ENCODE measurements around the gene ARGLU1.

ARGLU1 gene

DNA sequence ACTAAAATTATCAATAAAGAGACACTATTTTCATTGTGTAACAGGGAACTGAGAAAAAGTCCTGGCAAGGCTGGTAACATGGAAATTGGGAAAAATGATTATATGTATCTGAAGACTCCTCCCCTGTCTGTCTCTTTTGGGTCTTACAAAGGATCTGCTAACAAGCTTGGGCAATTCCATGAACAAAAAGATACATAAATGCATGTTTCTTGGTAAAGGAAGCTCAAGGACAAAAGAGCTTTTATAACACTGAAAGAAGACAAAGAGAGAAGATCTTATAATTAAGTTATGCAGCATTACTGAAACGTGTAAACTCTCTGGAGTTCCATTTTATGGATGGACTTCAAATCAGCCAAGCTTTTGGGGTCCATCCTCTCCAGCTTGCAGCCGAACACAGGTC is 61.7 kb downstream of the ARGLU1 start:
- H3K27ac ChIP-seq (ENCODE audit: low read depth, low read length): no peak overlapping the region
- H3K9me3 ChIP-seq (ENCODE audit: control insufficient read depth, insufficient read depth, low read depth, low read length): no peaks in the 10 kb centered on the region
- H3K27me3 ChIP-seq (ENCODE audit: control insufficient read depth, insufficient read depth, low read length): no peaks in the 10 kb centered on the region
- H3K9ac ChIP-seq (ENCODE audit: low read length): no peak overlapping the region
- peaks cover 33% of the 10 kb centered on the region; the same call in 1 of the 2 replicates for H3K36me3 ChIP-seq (ENCODE audit: control insufficient read depth, insufficient read depth, low read length)
- no peak overlapping the region for H3K4me3 ChIP-seq (ENCODE audit: low read depth, low read length)
- H3K4me1 ChIP-seq (ENCODE audit: control insufficient read depth, insufficient read depth, low read length): peaks cover 18% of the 10 kb centered on the region

DNA sequence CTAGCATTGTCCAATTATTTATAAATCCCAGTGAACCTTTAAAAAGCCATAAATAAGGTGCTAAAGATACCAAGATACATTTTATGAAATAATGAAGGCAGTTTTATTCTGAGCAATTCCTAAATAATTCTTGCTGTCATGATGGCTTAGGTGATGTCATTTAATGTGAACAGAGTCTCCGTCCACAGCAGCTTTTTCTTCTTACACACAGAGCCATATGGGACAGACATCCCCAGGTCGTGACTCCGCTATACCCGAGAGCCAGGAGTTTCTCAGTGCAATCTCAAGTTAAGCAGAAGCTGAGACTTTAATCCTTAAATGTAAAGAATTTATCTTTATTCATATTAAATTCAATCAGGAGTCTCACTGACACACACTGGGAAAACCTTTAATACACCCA is 62.2 kb downstream of the ARGLU1 start:
- Histone ChIP-seq H3K9me3 (ENCODE audit: control insufficient read depth, insufficient read depth, low read depth, low read length) (no peaks in the 10 kb centered on the region), H3K36me3 (ENCODE audit: control insufficient read depth, insufficient read depth, low read length) (peaks cover 30% of the 10 kb centered on the region; the same call in 1 of the 2 replicates), H3K4me1 (ENCODE audit: control insufficient read depth, insufficient read depth, low read length) (peaks cover 18% of the 10 kb centered on the region), H3K9ac (ENCODE audit: low read length) (no peak overlapping the region), H3K27me3 (ENCODE audit: control insufficient read depth, insufficient read depth, low read length) (no peaks in the 10 kb centered on the region), H3K27ac (ENCODE audit: low read depth, low read length) (no peak overlapping the region), H3K4me3 (ENCODE audit: low read depth, low read length) (no peak overlapping the region)

DNA sequence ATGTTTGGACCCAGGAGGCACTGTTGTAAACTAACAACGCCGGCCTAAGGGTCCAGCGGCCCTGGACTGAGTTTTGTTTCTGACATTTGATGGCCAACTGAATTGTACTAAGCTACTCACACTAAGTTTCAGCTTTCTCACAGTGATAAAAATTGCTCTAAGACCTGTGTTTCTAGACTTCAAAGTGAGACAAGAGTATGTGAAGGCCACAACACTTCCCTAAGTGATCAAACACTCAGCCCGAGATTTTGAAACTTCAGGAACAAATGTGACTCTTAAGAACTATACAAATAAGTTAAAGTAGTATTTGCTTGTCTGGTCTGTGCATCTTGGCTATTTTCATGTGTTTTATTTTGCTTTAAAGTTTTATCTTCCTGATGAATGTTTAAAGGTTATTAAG is 62.6 kb downstream of the ARGLU1 start:
- Histone ChIP-seq H3K4me3 (ENCODE audit: low read depth, low read length) (no peak overlapping the region), H3K9me3 (ENCODE audit: control insufficient read depth, insufficient read depth, low read depth, low read length) (no peaks in the 10 kb centered on the region), H3K36me3 (ENCODE audit: control insufficient read depth, insufficient read depth, low read length) (peaks cover 28% of the 10 kb centered on the region; the same call in 1 of the 2 replicates), H3K27ac (ENCODE audit: low read depth, low read length) (no peak overlapping the region), H3K4me1 (ENCODE audit: control insufficient read depth, insufficient read depth, low read length) (peaks cover 20% of the 10 kb centered on the region), H3K9ac (ENCODE audit: low read length) (no peak overlapping the region), H3K27me3 (ENCODE audit: control insufficient read depth, insufficient read depth, low read length) (no peaks in the 10 kb centered on the region)

DNA sequence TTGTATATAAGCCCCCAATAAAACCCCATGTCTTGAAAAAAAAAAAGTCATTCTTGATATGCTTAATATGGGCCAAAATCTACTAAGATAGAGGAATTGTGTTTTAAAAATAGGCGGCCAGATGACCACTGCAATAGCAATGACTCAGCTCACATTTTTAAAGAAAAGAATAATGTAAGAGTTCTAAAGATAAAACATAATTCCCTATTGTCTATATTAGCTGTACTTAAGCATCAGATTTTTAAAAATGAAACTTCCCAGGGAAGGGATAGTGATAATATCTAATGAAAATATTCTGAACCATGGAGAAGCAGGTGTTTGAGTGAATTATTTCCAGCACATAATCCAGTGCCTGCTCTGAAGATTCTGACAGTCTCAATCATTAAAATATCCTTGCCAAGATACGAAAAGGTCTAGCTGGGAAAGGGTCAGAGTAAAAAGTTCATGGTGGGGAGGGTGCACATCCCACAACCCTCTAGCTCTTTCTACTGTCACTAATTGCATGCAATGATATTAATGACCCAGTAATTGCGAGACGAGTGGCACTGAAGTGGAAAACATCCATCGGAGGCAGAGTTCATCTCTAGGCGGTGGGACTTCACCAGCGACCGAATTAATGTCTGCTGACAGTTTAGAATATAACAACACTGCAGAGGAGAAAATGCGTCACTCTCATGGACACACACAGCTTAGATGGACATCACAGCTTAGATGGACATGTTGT is 64.0 kb downstream of the ARGLU1 start:
- H3K27ac ChIP-seq (ENCODE audit: low read depth, low read length): no peak overlapping the region
- H3K4me1 ChIP-seq (ENCODE audit: control insufficient read depth, insufficient read depth, low read length): peaks cover 27% of the 10 kb centered on the region
- H3K27me3 ChIP-seq (ENCODE audit: control insufficient read depth, insufficient read depth, low read length): no peaks in the 10 kb centered on the region
- no peak overlapping the region for H3K9ac ChIP-seq (ENCODE audit: low read length)
- H3K4me3 ChIP-seq (ENCODE audit: low read depth, low read length): no peak overlapping the region
- H3K9me3 ChIP-seq (ENCODE audit: control insufficient read depth, insufficient read depth, low read depth, low read length): no peaks in the 10 kb centered on the region
- H3K36me3 ChIP-seq (ENCODE audit: control insufficient read depth, insufficient read depth, low read length): peaks cover 26% of the 10 kb centered on the region; the same call in 1 of the 2 replicates

DNA sequence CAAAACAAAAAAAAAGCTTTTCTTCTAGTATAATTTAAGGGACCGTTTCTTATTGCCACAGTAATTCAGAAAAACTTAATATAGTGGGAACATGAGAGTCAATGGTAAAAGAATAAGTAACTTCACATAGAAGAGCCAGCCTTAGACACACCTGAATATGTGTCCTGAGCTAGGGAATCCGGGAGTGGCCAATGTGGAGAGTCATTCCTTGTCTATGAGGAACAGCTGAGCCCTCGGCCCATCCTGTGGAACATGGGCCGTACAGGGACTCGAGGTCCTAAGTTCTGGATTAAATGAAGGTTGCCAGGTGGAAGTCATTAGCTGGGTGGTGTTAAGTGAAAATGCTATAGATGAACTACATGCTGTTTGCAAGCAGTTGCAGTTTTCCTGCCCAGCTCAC is 64.7 kb downstream of the ARGLU1 start:
- no peak overlapping the region for H3K4me3 ChIP-seq (ENCODE audit: low read depth, low read length)
- H3K36me3 ChIP-seq (ENCODE audit: control insufficient read depth, insufficient read depth, low read length): peaks cover 26% of the 10 kb centered on the region; the same call in 1 of the 2 replicates
- peaks cover 27% of the 10 kb centered on the region for H3K4me1 ChIP-seq (ENCODE audit: control insufficient read depth, insufficient read depth, low read length)
- no peaks in the 10 kb centered on the region for H3K9me3 ChIP-seq (ENCODE audit: control insufficient read depth, insufficient read depth, low read depth, low read length)
- H3K27me3 ChIP-seq (ENCODE audit: control insufficient read depth, insufficient read depth, low read length): no peaks in the 10 kb centered on the region
- H3K9ac ChIP-seq (ENCODE audit: low read length): no peak overlapping the region
- H3K27ac ChIP-seq (ENCODE audit: low read depth, low read length): no peak overlapping the region

DNA sequence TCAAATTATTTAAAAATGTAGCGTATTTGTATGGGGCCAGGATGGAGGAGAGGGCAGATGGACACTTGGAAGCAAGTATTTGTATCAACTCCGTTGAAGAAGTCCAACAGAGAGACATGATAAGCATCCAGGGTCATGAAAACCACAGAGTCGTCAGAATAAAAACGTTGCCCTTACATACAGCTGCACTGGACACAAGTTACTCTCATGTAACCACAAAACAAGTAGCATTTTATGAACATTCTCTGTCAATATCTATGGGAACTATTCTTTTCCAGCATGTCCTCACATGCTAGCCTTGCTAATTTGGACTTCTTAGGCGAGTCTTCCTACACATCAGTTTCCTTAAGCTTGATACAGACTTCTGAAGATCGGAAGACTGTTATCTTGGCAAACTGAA is 67.5 kb downstream of the ARGLU1 start:
- Histone ChIP-seq H3K4me3 (ENCODE audit: low read depth, low read length) (no peak overlapping the region), H3K9me3 (ENCODE audit: control insufficient read depth, insufficient read depth, low read depth, low read length) (no peaks in the 10 kb centered on the region), H3K4me1 (ENCODE audit: control insufficient read depth, insufficient read depth, low read length) (peaks cover 38% of the 10 kb centered on the region), H3K36me3 (ENCODE audit: control insufficient read depth, insufficient read depth, low read length) (peaks cover 11% of the 10 kb centered on the region), H3K9ac (ENCODE audit: low read length) (no peak overlapping the region), H3K27ac (ENCODE audit: low read depth, low read length) (no peak overlapping the region), H3K27me3 (ENCODE audit: control insufficient read depth, insufficient read depth, low read length) (no peaks in the 10 kb centered on the region)

DNA sequence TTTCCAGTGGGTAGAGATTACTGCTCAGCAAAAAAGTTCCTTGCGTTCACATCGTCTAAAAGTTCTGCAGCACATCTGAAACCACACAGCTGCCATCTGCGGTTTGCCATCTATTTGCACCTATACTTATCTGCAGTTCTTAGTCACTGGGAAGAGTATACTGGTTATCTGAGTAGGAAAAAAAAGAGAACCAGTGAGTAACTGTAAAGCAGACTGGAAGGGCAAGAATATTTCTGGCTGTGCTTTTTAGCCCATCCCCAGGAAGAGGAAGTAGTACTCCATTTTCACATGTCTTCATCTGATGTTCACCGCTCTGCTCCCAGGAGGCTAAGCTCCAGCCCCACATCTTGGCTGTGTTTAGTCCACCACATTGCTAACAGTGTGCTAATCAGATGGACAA is 68.0 kb downstream of the ARGLU1 start:
- peaks cover 13% of the 10 kb centered on the region for H3K36me3 ChIP-seq (ENCODE audit: control insufficient read depth, insufficient read depth, low read length)
- no peaks in the 10 kb centered on the region for H3K27me3 ChIP-seq (ENCODE audit: control insufficient read depth, insufficient read depth, low read length)
- no peak overlapping the region for H3K4me3 ChIP-seq (ENCODE audit: low read depth, low read length)
- peaks cover 38% of the 10 kb centered on the region for H3K4me1 ChIP-seq (ENCODE audit: control insufficient read depth, insufficient read depth, low read length)
- H3K27ac ChIP-seq (ENCODE audit: low read depth, low read length): no peak overlapping the region
- no peak overlapping the region for H3K9ac ChIP-seq (ENCODE audit: low read length)
- no peaks in the 10 kb centered on the region for H3K9me3 ChIP-seq (ENCODE audit: control insufficient read depth, insufficient read depth, low read depth, low read length)

DNA sequence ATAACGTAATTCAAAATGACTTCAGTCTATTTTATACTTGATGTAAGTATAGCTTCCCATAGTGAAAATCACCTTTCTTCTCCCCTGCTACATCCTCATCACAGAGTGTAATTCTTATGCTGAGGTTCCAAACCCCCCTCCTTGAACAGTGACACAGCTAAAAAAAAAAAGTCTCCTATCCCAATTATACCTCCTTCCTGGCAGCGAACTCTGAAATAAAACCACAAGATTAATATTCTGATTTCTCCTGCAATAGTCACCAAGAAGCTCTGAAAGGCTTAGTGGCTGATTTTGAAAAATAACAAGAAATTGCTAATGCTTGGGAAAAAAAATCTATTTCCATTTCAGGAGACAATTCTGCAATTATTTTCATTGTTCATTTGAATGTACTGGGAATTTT is 68.8 kb downstream of the ARGLU1 start:
- Histone ChIP-seq H3K36me3 (ENCODE audit: control insufficient read depth, insufficient read depth, low read length) (peaks cover 21% of the 10 kb centered on the region), H3K27ac (ENCODE audit: low read depth, low read length) (peak overlapping the region; percentile 69), H3K4me3 (ENCODE audit: low read depth, low read length) (no peak overlapping the region), H3K9me3 (ENCODE audit: control insufficient read depth, insufficient read depth, low read depth, low read length) (no peaks in the 10 kb centered on the region), H3K4me1 (ENCODE audit: control insufficient read depth, insufficient read depth, low read length) (peaks cover 38% of the 10 kb centered on the region), H3K9ac (ENCODE audit: low read length) (no peak overlapping the region), H3K27me3 (ENCODE audit: control insufficient read depth, insufficient read depth, low read length) (no peaks in the 10 kb centered on the region)

DNA sequence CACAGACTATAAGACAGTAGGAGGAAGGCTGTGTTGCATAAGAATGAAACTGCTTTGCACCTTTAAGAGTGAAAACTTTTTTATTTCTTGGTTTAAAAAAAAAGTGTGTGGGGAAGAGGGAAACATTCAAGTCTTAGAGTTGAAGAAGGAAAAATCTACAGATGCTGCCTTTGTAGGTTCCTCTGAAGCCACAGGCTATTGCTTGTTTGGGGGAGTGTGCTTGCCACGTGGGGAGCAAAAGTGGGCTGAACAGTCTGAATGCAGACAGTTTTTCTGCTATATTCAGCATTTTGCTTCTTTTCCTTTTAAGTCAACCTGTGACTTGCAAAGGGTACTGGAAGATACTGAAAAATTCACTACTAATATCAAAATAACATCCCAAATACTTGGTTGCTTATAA is 69.4 kb downstream of the ARGLU1 start:
- Histone ChIP-seq H3K9ac (ENCODE audit: low read length) (no peak overlapping the region), H3K4me3 (ENCODE audit: low read depth, low read length) (no peak overlapping the region), H3K27me3 (ENCODE audit: control insufficient read depth, insufficient read depth, low read length) (no peaks in the 10 kb centered on the region), H3K4me1 (ENCODE audit: control insufficient read depth, insufficient read depth, low read length) (peaks cover 38% of the 10 kb centered on the region), H3K9me3 (ENCODE audit: control insufficient read depth, insufficient read depth, low read depth, low read length) (no peaks in the 10 kb centered on the region), H3K36me3 (ENCODE audit: control insufficient read depth, insufficient read depth, low read length) (peaks cover 23% of the 10 kb centered on the region), H3K27ac (ENCODE audit: low read depth, low read length) (peak overlapping the region; percentile 69)

DNA sequence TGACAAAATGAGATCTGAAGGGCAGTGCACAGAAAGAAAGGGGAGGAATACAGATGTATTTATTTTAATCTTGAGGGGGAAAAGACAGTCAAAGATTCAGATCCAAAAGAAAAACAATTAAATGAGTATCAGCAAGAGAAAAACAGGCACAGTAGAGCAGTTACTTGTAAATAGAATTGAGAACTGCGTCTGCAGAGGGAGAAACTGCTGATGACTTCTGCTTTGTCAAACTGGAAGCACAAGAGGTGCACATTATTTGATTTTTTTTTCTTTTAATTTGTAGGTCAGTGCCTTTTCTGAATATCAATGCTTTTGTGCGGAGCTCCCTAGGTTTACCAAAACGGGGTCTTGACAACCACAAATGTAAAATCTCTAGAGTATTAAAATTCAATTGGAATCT is 69.8 kb downstream of the ARGLU1 start:
- Histone ChIP-seq H3K4me1 (ENCODE audit: control insufficient read depth, insufficient read depth, low read length) (peaks cover 38% of the 10 kb centered on the region), H3K9ac (ENCODE audit: low read length) (no peak overlapping the region), H3K27ac (ENCODE audit: low read depth, low read length) (no peak overlapping the region)

DNA sequence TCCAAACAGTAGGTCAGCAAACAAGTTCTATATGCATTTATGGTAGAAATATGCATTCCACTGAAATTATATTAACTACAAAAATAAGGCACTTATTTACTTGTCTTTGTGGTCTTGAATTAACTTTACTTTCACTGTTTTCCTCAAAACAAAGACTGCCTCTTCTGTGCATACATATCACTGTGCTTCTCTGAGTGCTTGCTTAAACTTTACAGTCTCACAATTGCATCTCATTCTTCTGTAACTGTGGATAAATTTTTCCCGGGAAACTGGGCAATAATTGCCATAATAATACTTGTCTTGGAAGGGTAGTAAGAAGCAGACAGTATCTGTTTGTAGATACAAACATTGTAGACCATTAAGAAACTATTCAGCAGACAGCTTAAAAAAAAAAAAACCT is 70.9 kb downstream of the ARGLU1 start:
- Histone ChIP-seq H3K9ac (ENCODE audit: low read length) (no peak overlapping the region), H3K4me3 (ENCODE audit: low read depth, low read length) (no peak overlapping the region), H3K4me1 (ENCODE audit: control insufficient read depth, insufficient read depth, low read length) (peaks cover 38% of the 10 kb centered on the region), H3K27ac (ENCODE audit: low read depth, low read length) (no peak overlapping the region), H3K9me3 (ENCODE audit: control insufficient read depth, insufficient read depth, low read depth, low read length) (no peaks in the 10 kb centered on the region), H3K36me3 (ENCODE audit: control insufficient read depth, insufficient read depth, low read length) (peaks cover 34% of the 10 kb centered on the region), H3K27me3 (ENCODE audit: control insufficient read depth, insufficient read depth, low read length) (no peaks in the 10 kb centered on the region)

More for the DNA sequence above, 69.8 kb downstream of the ARGLU1 start:
- Histone ChIP-seq H3K9me3 (ENCODE audit: control insufficient read depth, insufficient read depth, low read depth, low read length) (no peaks in the 10 kb centered on the region), H3K27me3 (ENCODE audit: control insufficient read depth, insufficient read depth, low read length) (no peaks in the 10 kb centered on the region), H3K36me3 (ENCODE audit: control insufficient read depth, insufficient read depth, low read length) (peaks cover 27% of the 10 kb centered on the region), H3K4me3 (ENCODE audit: low read depth, low read length) (no peak overlapping the region)
